Glomerular visceral epithelial cell (primary cell): ENCODE measurements around the gene RNASE1.

ENCODE experiments used
- DNase-seq: peaks from one replicate; pipeline ENCODE4 v3.0.0-alpha.2; 2016; ENCODE audit errors: extremely low spot score

RNASE1 gene

DNA sequence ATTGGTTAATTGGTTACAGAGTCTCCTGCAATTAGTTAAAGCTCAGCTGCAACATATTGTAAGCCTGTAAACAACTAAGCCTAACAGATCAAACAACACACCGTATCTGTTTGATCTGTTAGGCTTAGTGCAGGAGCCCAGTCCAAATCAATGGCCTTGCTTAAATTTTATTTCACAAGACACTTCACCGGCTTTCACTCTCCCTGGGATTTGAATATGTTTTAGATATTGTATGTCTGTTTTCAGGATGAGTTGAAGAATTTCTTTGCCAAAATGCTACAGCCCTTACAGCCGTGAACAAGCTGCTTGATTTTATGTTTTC is 5.5 kb upstream of the RNASE1 start:
- DNase-seq = no peak

DNA sequence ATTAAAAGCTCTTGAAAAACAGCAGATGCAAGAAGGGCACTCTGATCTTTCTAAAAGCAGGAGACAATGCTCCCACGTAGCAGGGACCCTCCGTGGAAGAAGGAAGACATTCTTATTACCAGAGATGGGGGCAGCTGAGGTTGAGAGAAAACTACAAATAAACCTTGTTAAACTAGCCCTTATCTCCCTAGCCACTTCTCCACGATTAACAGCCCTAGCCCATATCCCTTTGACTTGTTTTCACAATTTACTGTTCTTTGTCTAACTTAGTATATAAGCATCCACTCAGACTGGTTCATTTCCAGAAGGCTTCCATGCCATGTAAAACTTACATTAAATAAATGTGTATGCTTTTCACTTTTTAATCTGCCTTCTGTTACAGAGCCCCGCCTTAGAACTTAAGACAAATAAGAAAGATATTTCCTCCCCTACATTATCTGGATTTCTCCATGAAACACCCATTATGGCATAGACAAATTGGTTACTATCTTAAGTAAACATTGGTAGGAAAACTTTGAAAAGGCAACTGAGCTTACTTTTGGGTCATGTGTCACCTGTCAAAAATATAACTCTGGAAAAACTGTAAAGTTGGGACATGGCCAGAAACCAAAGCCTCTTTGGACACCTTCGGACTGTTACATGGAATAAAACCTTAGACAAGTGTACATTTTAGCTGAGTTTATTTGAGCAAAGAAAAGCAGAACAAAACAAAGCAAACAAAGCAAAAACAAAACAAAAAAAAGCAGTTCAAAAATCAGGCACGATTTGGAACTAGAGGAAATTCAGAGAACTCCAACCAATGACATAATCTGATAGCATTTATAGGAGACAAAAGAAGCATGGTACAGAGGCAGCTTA is 4.9 kb upstream of the RNASE1 start:
- no peak for DNase-seq

DNA sequence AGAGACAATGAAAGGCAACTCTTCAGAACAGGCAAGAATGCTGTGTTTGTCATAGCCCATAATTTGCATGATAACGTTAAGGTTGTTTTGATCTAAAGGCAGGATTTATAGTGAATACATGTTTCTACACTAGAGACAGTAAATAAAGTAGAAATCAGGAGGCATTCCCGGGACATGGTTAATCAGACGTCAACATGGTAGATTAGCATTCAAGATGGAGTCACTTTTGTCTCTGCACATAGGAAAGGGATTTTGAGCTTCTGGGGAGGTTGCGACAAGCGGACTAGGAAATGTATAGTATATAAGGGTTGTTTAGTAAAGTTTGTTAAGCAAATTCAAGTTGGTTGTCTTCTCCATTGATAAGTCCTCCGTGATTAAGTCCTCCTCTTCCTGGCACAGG is 2.8 kb upstream of the RNASE1 start:
- no peak for DNase-seq

DNA sequence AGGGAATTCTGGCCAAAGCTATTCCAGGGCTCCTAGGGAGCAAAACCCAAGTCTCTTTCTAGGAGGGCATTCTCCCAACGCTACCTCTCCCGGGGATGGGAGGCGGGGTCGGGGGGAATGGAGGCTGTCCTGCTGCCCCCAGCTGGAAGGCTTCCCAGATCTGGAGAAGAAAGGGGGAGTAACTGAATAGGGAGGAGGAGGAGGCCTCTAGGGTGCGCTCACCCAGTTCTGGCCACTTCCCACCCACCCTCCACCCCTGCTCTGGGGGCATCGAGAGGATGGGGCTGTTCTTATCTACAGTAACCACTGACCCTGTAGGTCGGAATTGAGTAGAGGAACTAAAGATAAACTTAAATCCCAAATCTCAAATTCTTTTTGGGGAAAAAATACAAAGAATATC is 579 bp upstream of the RNASE1 start:
- no peak for DNase-seq

DNA sequence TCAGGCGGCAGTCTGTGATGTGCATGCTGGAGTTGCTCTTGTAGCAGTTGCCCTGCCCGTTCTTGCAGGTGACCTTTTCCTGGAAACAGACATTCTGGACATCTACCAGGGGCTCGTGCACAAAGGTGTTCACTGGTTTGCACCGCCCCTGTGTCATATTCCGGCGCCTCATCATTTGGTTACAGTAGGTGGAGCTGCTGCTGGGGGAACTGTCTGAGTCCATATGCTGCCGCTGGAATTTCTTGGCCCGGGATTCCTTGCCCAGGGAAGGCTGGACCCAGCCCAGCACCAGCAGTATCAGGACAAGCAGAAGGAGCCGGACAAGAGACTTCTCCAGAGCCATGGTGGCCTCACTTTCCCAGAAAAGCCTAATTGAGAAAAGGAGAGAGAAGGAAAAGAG is 918 bp downstream of the RNASE1 start:
- no peak for DNase-seq

DNA sequence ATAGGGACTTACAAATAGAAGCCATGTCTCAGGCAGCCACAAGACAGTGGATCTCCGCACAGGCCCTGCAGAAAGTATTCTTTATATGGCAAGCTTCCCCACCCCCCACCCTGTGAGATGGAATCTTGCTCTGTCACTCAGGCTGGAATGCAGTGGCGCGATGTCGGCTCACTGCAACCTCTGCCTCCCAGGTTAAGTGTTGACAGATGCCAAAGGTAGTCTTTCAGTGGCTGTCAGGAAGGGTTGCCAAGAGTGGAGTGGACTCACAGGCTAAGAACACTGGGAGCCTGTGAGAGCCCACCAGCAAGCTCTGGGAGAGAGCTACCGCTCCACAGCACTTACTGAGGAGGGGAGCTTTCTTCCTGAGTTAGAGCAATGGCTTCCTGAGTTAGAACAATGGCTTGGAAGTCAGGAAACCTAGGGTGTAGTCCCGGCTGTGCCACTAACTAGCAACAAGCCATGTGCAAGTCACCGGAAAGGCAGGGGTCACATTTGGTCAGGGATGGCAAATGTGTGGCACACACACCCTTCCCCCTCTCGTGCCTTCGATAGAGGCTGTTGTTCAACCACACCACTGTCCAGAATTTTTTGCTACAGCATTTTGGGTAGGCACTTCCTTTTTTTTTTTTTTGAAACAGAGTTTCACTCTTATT is 2.6 kb downstream of the RNASE1 start:
- DNase-seq = no peak

DNA sequence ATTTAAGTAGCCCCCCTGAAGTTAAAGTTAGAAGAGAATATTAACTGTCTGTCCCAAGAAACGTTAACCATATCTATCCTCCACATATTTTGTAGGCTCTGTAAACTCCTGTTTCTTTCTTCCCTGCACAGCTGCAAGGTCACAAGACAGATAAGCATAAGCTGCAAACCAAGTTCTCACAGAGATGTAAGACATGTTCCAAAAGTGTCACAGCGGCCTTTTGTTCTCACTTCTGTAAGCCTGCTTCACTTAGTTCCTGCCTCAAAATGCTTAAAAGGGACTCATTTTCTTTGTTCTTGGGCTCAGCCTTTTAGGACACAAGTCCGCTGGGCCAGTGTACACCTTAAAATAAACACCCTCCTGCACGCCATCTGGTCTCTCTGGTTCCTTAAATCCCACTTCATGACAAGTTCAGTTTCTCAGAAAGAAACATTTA is 3.2 kb downstream of the RNASE1 start:
- DNase-seq = no peak

DNA sequence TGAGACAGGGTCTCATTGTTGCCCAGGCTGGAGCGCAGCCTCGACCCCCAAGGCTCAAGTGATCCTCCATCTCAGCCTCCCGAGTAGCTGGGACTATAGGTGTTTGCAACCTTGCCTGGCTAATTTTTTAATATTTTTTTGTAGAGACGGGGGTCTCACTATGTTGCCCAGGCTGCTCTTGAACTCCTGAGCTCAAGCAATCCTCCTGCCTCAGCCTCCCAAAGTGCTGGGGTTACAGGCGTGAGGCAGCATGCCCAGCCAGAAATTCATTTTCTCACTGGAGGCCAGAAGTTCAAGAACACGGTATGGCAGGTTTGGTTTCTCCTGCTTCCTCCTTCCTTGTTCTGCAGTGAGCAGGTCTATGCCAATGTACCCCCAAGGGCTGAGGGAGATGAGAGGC is 3.7 kb downstream of the RNASE1 start:
- no peak for DNase-seq

DNA sequence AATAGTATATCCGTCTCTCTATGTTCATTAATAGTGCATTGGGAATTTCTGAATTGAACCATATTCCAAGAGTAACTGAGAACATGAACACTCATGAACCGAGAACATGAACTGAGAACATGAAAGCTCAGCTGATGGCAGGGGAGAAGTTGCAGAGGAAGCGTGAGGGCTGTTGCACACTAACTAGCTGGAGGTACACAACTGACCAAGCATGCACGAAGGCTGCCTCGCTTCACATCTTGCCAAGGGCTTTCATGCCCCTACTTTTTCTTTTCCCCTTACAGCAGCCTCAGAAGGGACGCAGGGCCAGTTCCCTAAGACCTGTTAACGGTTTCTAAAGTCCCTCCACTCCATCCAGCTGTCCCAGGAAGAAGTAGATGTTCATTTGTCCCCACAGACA is 4.3 kb downstream of the RNASE1 start:
- DNase-seq = no peak

DNA sequence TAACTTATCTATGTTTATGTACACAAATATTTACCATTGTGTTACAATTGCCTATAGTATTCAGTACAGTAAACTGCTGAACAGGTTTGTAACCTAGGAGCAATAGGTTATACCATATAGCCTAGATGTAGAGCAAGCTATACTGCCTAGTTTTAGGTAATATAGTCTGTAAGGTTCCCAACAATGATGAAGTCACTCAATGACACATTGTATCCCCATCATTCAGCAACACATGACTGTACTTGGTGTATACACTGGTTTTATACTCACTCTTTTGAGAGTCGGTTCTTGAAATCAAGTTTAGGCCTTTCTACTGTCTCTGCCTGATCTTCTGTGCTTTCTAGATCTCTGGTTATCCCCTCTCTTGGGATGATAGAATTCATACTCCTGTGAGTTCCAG is 5.5 kb downstream of the RNASE1 start:
- no peak for DNase-seq

DNA sequence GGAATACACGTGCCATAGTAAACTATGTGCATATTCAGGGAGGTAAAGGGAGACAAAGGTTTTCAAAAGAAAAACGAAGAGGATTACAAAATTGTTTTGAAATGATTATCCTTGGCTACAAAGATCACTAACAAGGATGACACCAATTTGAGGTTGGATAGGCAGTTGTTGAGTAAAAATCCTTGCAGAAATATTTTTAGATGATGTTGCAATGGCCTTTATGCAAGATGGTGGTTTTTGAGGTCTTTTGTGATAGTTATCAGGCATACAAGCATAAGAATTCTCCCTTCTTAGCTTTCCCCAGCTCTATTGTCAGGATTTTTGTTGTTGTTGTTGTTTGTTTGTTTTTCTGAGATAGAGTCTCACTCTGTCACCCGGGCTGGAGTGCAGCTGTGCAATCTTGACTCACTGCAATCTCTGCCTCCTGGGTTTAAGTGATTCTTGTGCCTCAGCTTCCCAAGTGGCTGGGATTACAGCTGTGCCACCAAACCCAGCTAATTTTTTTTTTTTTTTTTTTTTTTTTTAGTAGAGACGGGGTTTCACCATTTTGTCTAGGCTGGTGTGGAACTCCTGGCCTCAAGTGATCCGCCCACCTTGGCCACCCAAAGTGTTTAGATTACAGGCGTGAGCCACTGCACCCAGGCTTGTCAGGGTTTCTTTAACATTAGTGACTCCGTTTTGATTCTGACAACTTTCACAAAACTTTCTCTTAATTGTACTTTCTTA is 7.8 kb downstream of the RNASE1 start:
- DNase-seq = no peak

DNA sequence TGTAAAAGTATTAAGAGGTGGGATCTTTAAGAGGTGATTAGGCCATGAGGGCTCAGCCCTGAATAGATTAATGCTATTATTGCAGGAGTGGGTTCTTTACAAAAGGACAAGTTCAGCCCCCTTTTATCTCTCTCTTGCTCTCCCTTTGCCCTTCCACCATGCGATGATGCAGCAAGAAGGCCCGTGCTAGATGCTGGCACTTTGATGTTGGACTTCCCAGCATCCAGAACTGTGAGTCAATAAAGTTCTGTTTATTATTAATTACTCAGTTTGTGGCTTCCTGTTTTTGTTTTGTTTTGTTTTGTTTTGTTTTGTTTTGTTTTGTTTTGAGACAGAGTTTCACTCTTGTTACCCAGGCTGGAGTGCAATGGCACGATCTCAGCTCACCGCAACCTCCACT is 10.1 kb downstream of the RNASE1 start:
- DNase-seq = no peak

DNA sequence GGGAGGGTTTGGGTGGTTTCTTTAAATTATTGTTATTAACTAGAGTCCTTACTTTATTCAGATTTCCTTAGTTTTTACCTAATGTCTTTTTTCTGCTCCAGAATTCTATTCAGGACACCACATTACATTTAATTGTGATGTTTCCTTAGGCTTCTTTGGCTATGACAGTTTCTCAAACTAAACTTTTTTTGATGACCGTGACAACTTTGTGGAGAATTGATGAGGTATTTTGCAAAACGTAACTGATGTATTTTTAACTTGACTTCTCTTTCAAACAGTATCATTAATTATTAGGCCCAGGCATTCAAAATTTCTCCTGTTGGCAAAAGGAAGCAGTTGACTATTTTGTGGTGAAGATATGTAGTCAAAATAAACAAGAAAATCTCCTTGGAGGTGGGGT is 11.0 kb downstream of the RNASE1 start:
- no peak for DNase-seq

DNA sequence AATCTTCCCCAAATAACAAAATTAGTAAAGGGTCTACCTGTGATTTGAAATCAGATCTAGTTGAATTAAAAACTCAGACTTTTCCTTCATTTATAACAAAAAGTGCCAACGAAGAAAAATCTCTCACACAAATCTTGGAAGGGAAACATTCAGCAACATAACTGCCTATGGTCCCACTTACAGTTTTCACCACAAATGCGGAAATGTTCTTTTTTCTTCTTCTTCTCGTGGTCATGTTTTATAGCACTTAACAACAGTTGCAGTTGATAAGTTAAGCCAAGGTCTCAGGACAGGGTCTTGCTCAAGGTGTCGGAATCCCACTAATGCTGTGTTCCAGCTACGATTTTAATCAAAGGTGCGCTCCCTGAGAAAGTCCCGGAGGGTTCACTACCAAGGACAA is 11.5 kb downstream of the RNASE1 start:
- DNase-seq = no peak

DNA sequence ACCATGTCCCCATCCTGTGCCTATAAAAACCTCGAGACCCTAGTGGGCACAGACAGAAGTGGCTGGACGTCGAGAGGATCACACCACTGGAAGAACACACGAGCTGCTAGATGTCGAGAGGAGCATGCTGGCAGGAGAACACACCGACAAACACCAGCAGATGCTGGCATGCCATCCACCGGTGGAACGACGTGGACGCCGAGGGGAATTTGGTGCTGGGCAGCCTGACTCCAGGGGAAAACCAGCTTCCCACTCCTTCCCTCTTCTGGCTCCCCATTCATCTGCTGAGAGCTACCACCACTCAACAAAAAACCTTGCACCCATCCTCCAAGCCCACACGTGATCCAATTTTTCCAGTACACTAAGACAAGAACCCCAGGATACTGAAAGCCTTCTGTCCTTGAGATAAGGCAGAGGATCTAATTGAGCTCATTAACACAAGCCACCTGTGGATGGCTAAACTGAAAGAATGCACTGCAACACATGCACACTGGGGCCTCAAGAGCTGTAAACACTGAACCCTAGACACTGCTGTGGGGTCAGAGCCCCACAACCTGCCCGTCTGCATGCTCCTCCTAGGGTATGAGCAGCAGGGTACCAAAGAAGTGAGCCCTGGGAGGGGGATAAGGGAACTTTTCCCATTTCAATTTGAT is 12.1 kb downstream of the RNASE1 start:
- no peak for DNase-seq

DNA sequence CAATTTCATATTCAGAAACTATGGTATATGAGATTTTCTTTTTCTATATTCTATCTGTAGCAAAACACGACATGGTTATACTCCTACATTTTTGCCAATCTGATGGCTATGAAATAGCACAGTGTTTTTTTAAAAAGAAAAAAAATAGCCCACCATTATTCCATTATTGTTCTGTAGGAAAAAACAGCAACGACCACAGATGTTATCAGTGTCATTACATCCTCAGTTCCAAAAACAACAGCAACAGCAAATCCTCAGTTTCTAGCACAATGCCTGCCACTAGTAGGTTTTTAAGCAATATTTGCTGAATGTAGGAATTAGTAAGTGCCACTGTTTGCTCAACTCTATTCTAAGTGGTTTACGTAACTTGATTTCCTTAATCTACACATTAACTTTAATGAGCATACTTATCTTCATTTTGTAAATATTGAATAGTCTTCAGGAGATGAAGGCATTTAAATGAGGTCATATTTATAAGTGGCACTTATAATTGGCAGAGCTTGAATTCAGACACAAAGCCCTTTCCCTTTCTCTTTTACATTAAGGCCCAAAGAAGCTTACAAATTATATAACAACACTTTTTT is 13.3 kb downstream of the RNASE1 start:
- no peak for DNase-seq

DNA sequence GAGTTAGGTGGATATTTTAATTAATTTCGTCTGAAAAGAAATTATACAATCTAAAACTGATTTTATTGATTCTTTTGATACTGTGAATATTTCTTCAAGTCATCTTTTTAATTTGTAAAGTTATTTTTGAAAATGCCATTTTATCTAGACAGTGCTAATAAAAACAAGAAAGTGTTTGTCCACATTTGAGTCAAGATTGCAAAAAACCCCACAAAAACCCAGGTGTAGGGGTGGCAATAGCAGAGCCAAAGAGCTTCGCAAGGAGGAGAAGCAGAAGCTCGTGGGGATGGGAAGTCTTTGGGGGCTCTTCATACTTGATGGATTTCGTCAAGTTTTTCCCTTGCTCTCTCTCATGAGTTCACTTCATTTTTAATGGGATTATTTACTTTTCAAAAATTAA is 15.6 kb downstream of the RNASE1 start:
- no peak for DNase-seq

DNA sequence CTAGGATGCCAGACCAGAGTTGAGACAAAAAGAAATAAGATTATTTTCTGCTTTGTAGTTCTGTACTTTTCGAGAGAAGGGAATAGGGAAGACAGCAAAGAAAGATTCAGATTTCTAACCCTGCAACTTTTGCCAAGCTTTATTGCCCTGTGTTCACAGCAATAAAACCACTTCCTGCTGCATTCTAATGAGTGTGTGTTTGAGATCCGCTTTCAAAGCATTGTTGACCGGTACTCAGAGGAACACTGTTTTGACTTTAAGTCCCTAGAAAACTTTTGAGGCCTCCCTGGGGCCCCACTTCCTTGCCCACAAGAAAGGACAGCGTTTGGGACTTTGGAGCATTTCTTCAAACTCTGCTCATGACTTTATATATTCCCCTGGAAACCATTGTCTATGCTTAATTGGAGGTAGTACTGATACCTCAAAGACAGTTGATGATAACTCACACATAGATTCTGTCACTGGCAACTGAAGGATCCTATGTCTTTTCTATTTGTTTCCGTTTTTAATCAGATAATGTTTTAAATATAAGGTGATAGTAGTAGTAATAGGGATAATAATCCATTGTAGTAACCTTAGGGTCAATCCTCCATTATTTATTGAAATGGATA is 20.3 kb downstream of the RNASE1 start:
- no peak for DNase-seq

DNA sequence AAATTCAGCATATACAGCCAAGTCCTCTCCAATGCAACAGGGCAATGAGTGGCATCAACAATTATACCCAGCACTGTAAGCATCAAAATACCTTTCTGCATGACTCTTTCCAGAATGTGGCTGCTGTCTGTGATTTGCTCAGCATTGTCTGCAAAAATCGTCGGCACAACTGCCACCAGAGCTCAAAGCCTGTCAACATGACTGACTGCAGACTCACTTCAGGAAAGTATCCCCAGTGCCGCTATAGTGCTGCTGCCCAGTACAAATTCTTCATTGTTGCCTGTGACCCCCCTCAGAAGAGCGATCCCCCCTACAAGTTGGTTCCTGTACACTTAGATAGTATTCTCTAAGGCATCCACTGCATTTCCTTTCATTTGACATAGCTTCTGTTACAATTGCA is 20.8 kb downstream of the RNASE1 start:
- DNase-seq = no peak

DNA sequence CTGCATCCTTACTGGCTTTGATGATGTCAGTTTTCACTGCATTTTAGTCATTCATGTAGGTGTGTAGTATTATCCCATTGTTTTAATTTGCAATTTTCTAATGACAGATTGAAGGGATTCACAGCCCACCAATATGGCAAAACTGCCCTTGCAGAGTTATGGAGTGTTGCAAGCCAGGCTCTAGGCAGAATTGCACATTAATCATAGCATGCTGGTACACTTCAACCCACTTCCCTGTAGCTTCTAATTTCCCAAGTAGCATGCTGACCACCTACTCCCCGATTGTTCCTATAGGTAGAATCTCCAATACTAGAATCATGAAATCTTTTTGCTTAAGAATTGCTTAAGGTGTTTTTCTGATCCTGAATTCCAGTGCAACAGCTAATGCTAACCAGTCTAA is 26.7 kb downstream of the RNASE1 start:
- DNase-seq = no peak

DNA sequence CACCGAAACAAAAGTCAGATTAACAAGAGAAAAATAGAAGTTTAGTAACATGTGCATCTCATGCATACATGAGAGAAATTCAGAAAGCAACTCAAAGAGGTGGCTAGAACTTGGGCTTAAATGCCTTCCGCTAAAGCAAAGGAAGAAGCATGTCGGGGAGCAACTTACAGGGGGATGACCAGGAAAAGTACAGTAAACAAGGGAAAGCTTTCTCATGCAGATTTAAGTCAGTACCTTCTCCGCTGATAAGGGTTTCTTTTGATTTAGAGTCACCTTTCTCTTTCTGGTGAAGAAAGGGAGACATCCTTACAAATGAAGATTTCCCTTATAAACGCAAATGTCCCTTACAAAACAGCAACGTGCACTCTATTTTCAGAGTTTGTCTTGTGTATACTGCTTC is 27.6 kb downstream of the RNASE1 start:
- DNase-seq = no peak
